Measurements from ENCODE around the gene MGAT1. TPM values are rescaled to one million over a fixed set of nuclear protein-coding genes. Genes with fewer than 3 reads are reported as not detected.

The MGAT1 gene
- total RNA-seq, 1 donor from 2014 or later = 98.7 TPM

GRCh38 chr5:180824630-180825476 lies 22.2 kb upstream of the MGAT1 start:
- no peak for DNase-seq (ENCODE audit: low spot score)

GRCh38 chr5:180823940-180824629 lies 21.5 kb upstream of the MGAT1 start:
- no peak for DNase-seq (ENCODE audit: low spot score)

DNA sequence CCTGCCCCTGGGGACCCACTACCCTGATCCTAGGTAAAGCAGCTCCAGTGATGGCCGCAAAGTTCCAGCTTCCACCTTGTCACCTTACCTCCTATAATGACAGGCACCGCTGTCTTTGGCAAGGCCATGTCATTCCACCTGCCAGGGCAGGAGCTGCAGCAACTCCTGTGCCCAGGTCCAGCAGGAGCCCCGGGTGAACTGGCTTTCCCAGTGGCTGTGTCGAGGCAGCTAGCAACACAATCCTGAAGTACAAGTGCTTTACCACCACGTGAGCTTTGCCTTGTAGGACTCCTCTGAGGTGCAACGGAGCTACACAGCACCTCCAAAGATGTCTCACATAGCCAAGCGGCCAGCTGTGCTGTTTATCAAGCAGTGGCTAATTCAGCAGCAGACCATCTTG lies 20.7 kb upstream of the MGAT1 start:
- no peak for DNase-seq (ENCODE audit: low spot score)

DNA sequence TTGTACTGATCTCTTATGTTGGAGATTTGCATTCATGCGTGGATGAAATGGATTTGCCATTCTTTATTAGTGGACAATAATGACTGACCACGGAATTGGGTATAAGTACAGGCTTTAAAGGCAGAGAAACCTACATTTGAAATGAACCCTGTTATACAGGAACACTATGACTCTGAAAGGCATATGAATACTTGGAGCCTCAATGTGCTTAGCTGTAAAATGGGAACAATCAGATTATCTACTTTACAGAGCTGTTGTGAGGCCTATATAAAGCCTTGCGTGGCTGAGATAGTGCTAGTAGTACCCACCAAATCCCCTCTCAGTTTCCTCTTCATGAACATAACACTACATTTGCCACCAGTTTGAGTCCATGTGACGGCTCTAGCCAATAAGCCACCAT lies 18.9 kb upstream of the MGAT1 start:
- no peak for DNase-seq (ENCODE audit: low spot score)

GRCh38 chr5:180820788-180821321 lies 18.2 kb upstream of the MGAT1 start:
- DNase-seq (ENCODE audit: low spot score) = no peak

- DNase-seq (ENCODE audit: low spot score) = no peak
Observed at GRCh38 chr5:180818677-180819341, 16.2 kb upstream of the MGAT1 start.

DNA sequence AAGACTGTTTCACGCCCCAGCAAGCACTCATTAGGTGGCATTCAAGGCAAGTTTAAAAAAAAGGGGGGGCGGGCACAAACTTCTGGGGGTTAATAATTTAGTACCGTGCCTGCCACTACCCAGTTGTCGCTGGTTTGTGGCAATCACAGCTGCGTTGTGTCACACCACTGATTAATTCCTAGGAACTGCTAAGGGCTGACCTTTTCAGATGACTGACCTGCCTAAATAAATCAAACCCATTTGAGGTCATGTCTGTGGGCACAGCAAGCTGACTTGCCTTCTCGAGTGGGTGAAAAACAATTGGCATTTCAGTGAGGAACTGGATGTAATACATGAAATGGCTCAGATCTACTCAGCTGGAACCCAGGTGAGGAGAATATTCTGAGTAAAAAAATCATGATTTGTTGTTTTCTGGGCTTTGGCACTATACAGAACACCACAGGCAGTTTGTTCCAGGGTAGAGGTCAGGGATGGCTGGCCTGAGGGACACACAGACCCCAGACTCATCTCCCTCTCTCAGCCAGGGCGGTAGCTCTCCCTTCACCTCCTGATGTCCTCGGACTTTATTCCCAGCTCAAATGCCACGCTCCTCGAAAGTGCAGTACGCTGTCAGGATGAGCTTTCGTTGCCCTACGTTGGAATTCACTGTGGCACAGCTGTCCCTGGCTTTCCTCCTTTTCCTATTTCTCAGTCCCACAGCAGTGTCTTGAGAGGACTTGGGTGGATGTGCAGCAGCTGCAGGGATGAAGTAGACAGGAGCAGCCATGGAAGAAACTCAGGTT lies 15.5 kb upstream of the MGAT1 start:
- DNase-seq (ENCODE audit: low spot score) = no peak

DNA sequence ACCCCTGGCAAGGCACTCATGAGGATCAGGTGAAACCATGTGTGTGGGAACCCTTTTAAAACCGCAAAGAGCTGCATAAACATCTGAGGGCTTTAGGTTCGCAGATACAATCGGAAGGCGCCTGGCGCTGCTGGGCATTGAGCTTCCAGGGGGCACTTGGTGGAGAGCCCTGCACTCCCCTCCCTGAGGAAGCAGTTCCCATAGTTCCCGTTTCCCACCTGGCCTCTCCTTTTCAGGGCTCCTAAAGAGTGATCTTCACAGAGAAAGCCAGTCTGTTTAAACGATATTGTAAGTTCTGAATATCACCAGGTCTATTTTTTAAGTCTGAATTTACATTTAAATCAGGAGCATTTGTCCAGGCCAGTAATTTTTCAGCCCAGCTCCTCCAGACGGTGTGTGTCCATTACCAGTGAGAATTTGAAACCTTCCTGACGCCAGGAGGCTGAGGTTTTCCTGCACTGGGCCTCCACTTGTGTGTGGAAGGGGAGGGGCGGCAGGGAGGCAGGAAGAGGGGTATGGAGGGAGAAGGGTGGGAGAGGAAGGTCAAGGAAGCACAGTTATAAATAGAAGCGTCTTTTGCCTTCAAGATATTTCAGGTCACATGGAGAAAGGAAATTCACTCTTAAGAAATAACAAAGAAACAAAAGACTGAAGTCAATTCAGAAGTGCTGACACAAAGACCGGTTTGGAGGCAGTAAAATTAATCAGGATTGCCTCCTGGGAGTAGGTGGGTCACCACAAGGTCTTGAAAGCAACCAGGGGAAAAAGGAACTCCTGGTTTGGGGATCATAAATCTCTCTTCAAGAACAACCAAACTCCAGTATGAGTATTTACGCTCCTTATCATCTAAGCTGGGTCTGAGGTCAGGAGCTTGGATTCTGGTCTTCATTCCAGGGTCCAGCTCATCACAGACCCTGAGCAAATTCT lies 14.3 kb upstream of the MGAT1 start:
- DNase-seq (ENCODE audit: low spot score) = peak; percentile 68

DNA sequence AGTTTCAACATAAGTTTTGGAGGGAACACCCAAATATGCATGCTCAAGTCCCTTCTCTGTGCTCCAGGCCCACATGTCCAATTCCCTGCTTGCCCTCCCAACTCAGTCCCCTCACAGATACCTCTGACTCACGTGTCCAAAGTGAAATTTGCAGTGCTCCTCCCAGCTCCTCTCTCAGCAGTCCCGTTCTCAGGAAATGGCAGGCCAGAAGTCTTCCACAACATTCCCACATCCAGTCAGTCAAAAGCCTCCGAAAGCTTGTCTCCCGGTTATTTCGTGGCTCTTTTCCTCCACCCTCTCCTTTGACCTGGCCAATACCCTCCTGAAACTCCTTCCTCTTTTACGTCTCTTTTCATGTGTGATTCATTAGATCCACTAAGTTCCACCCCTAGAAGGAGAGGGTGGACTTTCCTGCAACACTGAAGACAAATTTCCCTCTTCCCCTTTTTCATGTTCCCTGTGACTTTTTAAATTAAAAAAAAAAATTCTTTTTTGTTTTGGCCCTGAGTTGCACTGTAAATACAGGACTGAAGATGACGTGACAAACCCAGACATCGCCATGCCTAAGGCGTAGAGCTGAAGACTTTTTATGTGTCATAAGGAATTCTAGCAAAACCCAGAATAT lies 12.8 kb upstream of the MGAT1 start:
- DNase-seq (ENCODE audit: low spot score) = no peak

DNA sequence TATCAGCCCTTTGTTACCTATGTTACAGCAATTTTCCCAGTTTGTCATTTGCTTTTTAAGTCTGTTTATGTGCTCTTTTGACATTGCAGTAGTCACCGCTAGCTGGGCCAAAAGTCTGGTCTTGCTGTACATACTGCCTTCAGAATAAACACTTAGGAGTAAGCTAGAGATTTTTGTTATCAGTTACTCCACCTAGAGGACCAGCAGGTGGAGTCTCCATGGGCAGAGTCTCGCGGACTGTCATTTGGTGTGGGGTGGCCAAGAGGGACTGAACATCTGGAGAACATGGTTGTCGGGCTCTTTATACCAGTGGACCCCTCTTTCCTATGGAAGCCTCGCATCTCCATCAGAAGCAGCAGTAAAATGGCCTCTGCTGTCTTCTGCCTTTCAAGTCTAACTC lies 10.8 kb upstream of the MGAT1 start:
- no peak for DNase-seq (ENCODE audit: low spot score)

DNA sequence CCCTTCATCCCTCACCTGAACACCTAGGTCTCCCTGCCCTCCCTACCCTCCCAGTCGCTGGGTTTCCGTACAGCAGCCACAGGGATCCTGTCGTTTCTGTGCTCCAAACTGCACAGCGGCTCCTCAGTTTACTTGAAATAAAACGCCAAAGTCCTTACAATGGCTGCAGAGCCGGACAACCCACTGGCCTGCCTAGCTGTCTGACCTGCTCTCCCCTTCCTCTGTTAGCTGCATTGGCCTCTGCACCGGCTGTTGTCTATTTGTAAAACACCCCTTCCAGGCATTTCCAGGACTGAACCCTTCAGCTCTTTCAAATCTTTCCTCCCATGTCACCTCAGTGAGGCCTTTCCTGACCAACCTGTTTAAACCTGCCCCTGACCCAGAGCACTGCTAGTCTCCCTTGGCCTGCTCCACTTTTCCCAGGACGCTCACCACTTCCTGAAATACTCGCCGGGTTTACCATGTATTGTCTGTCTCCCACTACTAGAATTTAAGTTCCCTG lies 9.1 kb upstream of the MGAT1 start:
- DNase-seq (ENCODE audit: low spot score) = no peak

- peak; percentile 70 for DNase-seq (ENCODE audit: low spot score)
Observed at GRCh38 chr5:180810959-180811622, 8.5 kb upstream of the MGAT1 start.

DNA sequence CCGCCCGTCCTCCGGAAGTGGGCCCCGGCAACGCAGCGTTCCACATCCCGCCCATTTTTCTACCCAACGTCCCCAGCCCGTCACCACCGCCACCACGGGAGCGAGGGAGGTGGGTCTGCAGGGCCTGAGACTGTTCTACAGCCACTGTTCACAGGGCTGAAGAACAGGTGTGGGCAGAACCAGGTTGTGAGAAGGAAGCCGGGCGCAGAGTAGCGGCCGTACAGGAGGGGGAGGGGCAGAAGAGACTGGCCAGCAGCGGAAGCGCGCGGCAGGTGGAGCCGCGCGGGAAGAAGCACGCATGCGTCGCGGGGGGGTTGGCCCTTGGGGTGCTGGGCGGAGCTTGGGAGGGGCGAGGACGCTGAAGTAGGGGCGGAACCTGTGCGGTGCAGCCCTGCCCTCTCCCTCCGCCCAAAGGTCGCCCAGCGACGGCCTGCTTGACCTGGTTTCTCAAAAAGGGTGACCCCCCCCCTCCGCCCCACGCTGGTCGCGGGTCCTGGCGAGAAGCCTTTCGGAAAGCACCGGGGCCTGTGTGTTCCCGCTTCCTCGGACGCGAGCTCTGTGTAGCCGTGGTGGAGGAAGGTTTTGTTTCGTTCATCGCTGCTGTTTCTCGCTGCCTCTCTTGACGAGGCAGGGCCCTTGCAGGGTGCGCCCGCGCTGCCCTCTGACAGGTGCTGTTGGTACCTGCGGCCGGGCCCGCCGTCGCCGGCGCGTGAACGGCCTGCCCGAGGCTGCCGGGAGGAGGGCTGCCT lies 7.8 kb upstream of the MGAT1 start:
- peak; percentile 98 for DNase-seq (ENCODE audit: low spot score)

- peak; percentile 96 for DNase-seq (ENCODE audit: low spot score)
Observed at GRCh38 chr5:180809403-180810209, 7.0 kb upstream of the MGAT1 start.

GRCh38 chr5:180808461-180809000 lies 5.9 kb upstream of the MGAT1 start:
- DNase-seq (ENCODE audit: low spot score) = no peak

GRCh38 chr5:180807654-180808414 lies 5.2 kb upstream of the MGAT1 start:
- DNase-seq (ENCODE audit: low spot score) = no peak

Measured in umbilical cord (tissue), 2 donors.